Left ventricle myocardium inferior (tissue), 1 donor: ENCODE measurements around the gene HBP1. TPM values are rescaled to one million over a fixed set of nuclear protein-coding genes. Genes with fewer than 3 reads are reported as not detected.
A peak's percentile ranks its signal among the peaks of the same experiment; 100 is the strongest.

Source experiments
- DNase-seq: peaks from one replicate; pipeline ENCODE4 v3.0.0-alpha.2; 2020
- H3K27ac ChIP-seq: fragments of 200-600 bp; replicated peaks from 2 replicates; pipeline ENCODE4 v1.8.0; 2021
- H3K27me3 ChIP-seq: fragments of 200-600 bp; 2 replicates; pipeline ENCODE4 v1.8.0; 2021; ENCODE audit warnings: low read depth
- H3K36me3 ChIP-seq: fragments of 200-600 bp; 2 replicates; pipeline ENCODE4 v1.8.0; 2021
- H3K4me1 ChIP-seq: fragments of 200-600 bp; 2 replicates; pipeline ENCODE4 v1.8.0; 2021
- H3K4me3 ChIP-seq: fragments of 200-600 bp; 2 replicates; pipeline ENCODE4 v1.8.0; 2021; ENCODE audit warnings: mild to moderate bottlenecking, moderate library complexity
- H3K9me3 ChIP-seq: fragments of 200-600 bp; replicated peaks from 2 replicates; pipeline ENCODE4 v1.8.0; 2021
- intact Hi-C: fragments of 100-400 bp; cut with micrococcal nuclease; formaldehyde crosslinking; loops from one replicate; pipeline ENCODE4 v1.11.0; 2022
- total RNA-seq: library from RNA; stranded (reverse); fragmentation: NEBNext Ultra II Directional; extraction: Animal tissue kit (Norgen Biotek cat#: 25700); gene quantifications from one replicate; pipeline ENCODE4 v1.2.1, GENCODE V29; 2021
- TF ChIP-seq, protein P1 (sequence below): fragments of 200-600 bp; IDR thresholded peaks from 2 replicates; pipeline ENCODE4 v1.8.0; 2021; ENCODE audit warnings: antibody characterized with exemption, mild to moderate bottlenecking, borderline replicate concordance
- donor health status: DM: no; HTN: yes; CAD: no; lungs with severe emphysema.

Gene HBP1
- total RNA-seq, 1 donor from 2014 or later, result 56.9 TPM

DNA sequence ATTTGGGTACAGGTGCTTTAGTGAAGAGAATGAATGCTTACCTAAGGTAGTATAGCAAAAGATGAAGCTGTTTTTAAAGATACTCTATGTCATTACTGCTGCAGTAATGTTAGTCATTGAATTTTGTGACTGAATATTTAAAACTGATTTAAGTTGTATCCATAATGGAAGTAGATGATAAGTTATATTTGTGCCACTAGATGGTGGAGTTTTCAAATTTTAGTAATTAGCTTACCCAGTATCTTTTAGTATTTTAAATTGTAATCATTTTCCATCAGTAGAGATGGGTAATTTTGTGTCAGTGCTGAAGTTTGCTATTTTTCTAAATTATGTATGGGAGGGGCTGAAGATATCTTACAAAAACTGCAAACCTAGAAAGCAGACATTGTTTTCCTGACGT lies 25.2 kb downstream of the HBP1 start:
- peak overlapping the region; percentile 38 for H3K27ac ChIP-seq
- intact Hi-C loops, result no loop called here

DNA sequence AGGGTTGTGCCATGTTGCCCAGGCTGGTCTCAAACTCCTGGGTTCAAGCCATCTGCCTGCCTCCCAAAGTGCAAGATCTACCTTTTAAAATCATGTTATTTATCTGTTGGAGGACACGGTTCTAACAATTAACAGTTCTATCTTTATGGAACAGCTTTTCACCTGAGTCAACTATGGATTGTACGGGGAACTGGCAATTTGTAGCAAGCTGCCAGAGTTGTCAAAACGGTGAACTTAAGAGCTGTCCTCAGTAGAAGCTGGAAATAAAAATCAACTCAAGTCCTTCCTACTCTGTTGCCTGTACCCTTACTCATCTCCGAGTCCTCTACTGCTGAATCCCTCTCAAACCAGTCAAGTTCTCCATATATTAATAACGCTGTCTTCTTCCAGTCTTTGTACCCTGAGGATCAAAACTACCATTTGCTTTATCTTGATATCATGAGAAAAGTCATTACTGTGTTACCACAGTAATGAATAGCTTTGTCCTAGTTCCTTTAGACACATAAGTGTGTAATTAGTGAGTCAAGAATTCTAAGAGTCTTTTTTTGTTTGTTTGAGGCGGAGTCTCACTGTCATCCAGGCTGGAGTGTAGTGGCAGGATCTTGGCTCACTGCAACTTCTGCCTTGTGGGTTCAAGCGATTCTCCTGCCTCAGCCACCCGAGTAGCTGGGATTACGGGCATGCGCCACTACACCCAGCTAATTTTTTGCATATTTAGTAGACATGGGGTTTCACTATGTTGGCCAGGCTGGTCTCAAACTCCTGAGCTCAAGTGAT lies 28.2 kb downstream of the HBP1 start:
- no peak overlapping the region for H3K4me3 ChIP-seq
- peaks cover 25% of the 10 kb centered on the region for H3K4me1 ChIP-seq
- H3K27ac ChIP-seq, result no peak overlapping the region
- TF ChIP-seq, protein P1, sequence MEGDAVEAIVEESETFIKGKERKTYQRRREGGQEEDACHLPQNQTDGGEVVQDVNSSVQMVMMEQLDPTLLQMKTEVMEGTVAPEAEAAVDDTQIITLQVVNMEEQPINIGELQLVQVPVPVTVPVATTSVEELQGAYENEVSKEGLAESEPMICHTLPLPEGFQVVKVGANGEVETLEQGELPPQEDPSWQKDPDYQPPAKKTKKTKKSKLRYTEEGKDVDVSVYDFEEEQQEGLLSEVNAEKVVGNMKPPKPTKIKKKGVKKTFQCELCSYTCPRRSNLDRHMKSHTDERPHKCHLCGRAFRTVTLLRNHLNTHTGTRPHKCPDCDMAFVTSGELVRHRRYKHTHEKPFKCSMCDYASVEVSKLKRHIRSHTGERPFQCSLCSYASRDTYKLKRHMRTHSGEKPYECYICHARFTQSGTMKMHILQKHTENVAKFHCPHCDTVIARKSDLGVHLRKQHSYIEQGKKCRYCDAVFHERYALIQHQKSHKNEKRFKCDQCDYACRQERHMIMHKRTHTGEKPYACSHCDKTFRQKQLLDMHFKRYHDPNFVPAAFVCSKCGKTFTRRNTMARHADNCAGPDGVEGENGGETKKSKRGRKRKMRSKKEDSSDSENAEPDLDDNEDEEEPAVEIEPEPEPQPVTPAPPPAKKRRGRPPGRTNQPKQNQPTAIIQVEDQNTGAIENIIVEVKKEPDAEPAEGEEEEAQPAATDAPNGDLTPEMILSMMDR, result no peak
- H3K9me3 ChIP-seq, result no peaks in the 10 kb centered on the region
- no peaks in the 10 kb centered on the region for H3K27me3 ChIP-seq
- DNase-seq, result no peak
- peaks cover 84% of the 10 kb centered on the region for H3K36me3 ChIP-seq
- intact Hi-C loops, result no loop called here

More for the DNA sequence above, 25.2 kb downstream of the HBP1 start:
- Histone ChIP-seq H3K4me1 (peaks cover 20% of the 10 kb centered on the region), H3K4me3 (no peak overlapping the region), H3K9me3 (no peaks in the 10 kb centered on the region), H3K36me3 (peaks cover 84% of the 10 kb centered on the region), H3K27me3 (no peaks in the 10 kb centered on the region)
- TF ChIP-seq, protein P1, result peak; percentile 20
- DNase-seq, result no peak

DNA sequence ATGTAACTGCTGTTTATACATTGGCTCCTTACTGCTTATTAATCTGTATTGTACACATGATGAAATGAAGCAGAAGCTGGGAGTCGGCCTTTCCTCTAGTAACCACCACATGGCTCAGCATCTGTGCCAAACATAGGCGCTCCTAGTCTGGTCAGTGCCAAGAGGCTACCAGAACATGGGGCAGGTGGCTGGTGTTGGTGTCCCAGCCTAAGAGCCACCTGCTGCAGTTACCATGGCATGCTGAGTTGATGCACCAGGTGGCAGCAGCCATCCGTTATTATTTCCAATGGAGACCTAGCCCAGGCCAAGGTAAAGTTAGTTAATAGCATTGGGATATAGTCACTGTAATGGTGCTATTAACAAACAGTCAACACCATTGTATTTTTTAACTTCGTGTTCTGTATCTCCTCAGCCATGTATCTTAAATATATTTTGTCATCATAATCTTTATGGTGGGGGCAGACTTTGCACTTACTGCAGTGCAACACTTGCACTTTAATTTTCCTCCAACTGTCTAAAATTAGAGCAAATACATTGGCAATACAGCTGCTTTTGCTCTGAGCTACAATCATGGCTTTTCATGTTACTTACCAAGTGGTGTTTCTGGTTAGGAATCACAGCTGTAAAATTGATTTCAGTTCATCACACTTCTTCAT lies 33.1 kb downstream of the HBP1 start:
- no peak overlapping the region for H3K4me3 ChIP-seq
- no peaks in the 10 kb centered on the region for H3K9me3 ChIP-seq
- TF ChIP-seq, protein P1, result peak; percentile 71
- intact Hi-C loops, result loop anchor here (10.0 kb wide), 2 partner anchors 83 to 263 kb away; no protein-coding TSS in a partner anchor
- H3K36me3 ChIP-seq, result peaks cover 94% of the 10 kb centered on the region
- H3K27me3 ChIP-seq, result no peaks in the 10 kb centered on the region
- peak overlapping the region; percentile 67 for H3K27ac ChIP-seq
- peak; percentile 60 for DNase-seq
- peaks cover 25% of the 10 kb centered on the region for H3K4me1 ChIP-seq

DNA sequence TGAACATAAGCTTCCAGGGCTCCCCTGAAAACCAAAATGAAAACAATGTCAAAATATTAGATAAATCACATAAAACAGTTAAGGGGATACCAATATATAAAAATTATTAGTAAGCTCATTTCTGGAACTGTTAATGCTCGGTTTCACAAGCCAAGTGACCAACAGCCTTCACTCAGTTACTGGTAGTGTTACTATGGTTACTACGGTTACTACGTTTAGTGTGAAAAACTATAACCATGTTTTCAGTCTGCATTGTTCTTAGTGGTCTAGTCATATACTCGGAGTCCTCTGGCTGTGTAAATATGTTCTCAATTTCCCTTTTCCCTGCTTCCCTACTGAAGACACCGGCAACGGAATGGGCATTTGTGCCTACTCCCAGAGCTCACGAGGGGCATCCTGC lies 34.8 kb downstream of the HBP1 start:
- intact Hi-C loops, result loop anchor here (10.0 kb wide), 2 partner anchors 81 to 261 kb away; no protein-coding TSS in a partner anchor
- TF ChIP-seq, protein P1, result no peak
- DNase-seq, result no peak
- no peaks in the 10 kb centered on the region for H3K9me3 ChIP-seq
- peak overlapping the region; percentile 67 for H3K27ac ChIP-seq
- no peak overlapping the region for H3K4me3 ChIP-seq
- peaks cover 85% of the 10 kb centered on the region for H3K36me3 ChIP-seq
- H3K27me3 ChIP-seq, result no peaks in the 10 kb centered on the region
- H3K4me1 ChIP-seq, result peaks cover 42% of the 10 kb centered on the region

DNA sequence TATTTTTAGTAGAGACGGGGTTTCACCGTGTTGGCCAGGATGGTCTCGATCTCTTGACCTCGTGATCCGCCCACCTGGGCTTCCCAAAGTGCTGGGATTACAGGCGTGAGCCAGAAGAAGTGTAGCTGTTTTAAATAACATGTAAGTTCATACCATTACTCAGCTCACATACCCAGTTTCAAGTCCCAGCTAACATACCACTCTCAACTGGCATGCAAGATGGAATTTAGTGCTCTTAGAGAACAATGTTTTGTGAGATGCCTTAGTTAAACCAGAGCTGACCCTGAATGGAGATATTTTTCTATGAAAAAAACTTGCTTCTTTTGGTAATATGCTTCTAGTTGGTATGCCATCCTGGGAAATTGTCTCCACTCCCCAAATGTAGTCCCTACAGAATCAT lies 37.3 kb downstream of the HBP1 start:
- Histone ChIP-seq H3K36me3 (peaks cover 75% of the 10 kb centered on the region), H3K27ac (peak overlapping the region; percentile 87), H3K27me3 (no peaks in the 10 kb centered on the region), H3K4me3 (no peak overlapping the region), H3K9me3 (no peaks in the 10 kb centered on the region), H3K4me1 (peaks cover 55% of the 10 kb centered on the region)
- TF ChIP-seq, protein P1, result no peak
- no peak for DNase-seq
- intact Hi-C loops, result loop anchor here (10.0 kb wide), 2 partner anchors 79 to 259 kb away; no protein-coding TSS in a partner anchor
